GM23338 (cell line): ENCODE results near the gene GH1. TPM values are rescaled to one million over a fixed set of nuclear protein-coding genes. Genes with fewer than 3 reads are reported as not detected.

ENCODE experiments used
- ATAC-seq: fragments of 200-7000 bp; cut with Tn5 transposase; 3 replicates; pipeline ENCODE4 v1.9.1; 2020
- DNase-seq: peaks from one replicate; pipeline ENCODE4 v3.0.0-alpha.2; 2015; ENCODE audit warnings: low spot score
- H2AFZ ChIP-seq: fragments of 200-600 bp; sonication (generic); 2 replicates; pipeline ENCODE4 v1.8.0; 2016; ENCODE audit warnings: antibody characterized with exemption, mild to moderate bottlenecking, moderate library complexity
- H3F3A ChIP-seq: fragments of 200-600 bp; sonication (generic); replicated peaks from 2 replicates; pipeline ENCODE4 v1.8.0; 2017; ENCODE audit warnings: antibody characterized with exemption, mixed run types, low read depth
- H3K27ac ChIP-seq: fragments of 200-600 bp; sonication (generic); 2 replicates; pipeline ENCODE4 v1.6.1; 2016; ENCODE audit warnings: low read depth
- H3K27me3 ChIP-seq: fragments of 200-600 bp; sonication (generic); 2 replicates; pipeline ENCODE4 v1.8.0; 2016; ENCODE audit warnings: mild to moderate bottlenecking, mixed run types, moderate library complexity; ENCODE audit not compliant: insufficient read depth
- H3K36me3 ChIP-seq: fragments of 200-600 bp; sonication (generic); 2 replicates; pipeline ENCODE4 v1.8.0; 2016; ENCODE audit warnings: mild to moderate bottlenecking; ENCODE audit not compliant: insufficient read depth
- H3K4me1 ChIP-seq: fragments of 200-600 bp; sonication (generic); 2 replicates; pipeline ENCODE4 v1.8.0; 2016; ENCODE audit warnings: mild to moderate bottlenecking, moderate library complexity; ENCODE audit not compliant: insufficient read depth
- H3K4me2 ChIP-seq: fragments of 200-600 bp; sonication (generic); 2 replicates; pipeline ENCODE4 v1.7.1; 2017; ENCODE audit warnings: mixed run types
- H3K4me3 ChIP-seq: fragments of 200-600 bp; sonication (generic); 2 replicates; pipeline ENCODE4 v1.6.1; 2016; ENCODE audit warnings: mixed run types
- H3K79me2 ChIP-seq: fragments of 200-600 bp; sonication (generic); replicated peaks from 2 replicates; pipeline ENCODE4 v1.8.0; 2017; ENCODE audit warnings: mild to moderate bottlenecking; ENCODE audit not compliant: insufficient read depth
- H3K9me2 ChIP-seq: fragments of 200-600 bp; sonication (generic); 2 replicates; pipeline ENCODE4 v1.8.0; 2017; ENCODE audit not compliant: insufficient read depth
- H4K20me1 ChIP-seq: fragments of 200-600 bp; sonication (generic); replicated peaks from 2 replicates; pipeline ENCODE4 v1.8.0; 2017; ENCODE audit warnings: mild to moderate bottlenecking; ENCODE audit not compliant: insufficient read depth
- H3K27ac Mint-ChIP-seq: 2 replicates; pipeline ENCODE4 v1.8.0; 2020; ENCODE audit warnings: inconsistent platforms, mild to moderate bottlenecking, moderate library complexity, mixed read lengths
- H3K27me3 Mint-ChIP-seq: 3 replicates; pipeline ENCODE4 v1.8.0; 2022; ENCODE audit warnings: low read depth, mild to moderate bottlenecking, moderate library complexity, mixed read lengths, inconsistent platforms; ENCODE audit not compliant: insufficient read depth, poor library complexity
- H3K36me3 Mint-ChIP-seq: 3 replicates; pipeline ENCODE4 v1.8.0; 2021; ENCODE audit warnings: low read depth, mild to moderate bottlenecking, inconsistent platforms, moderate library complexity, mixed read lengths
- H3K4me1 Mint-ChIP-seq: 3 replicates; pipeline ENCODE4 v1.8.0; 2020; ENCODE audit warnings: mild to moderate bottlenecking, inconsistent platforms, mixed read lengths
- H3K4me3 Mint-ChIP-seq: 3 replicates; pipeline ENCODE4 v1.8.0; 2021; ENCODE audit warnings: moderate library complexity, mild to moderate bottlenecking, inconsistent platforms, mixed read lengths
- H3K9me3 Mint-ChIP-seq: 3 replicates; pipeline ENCODE4 v1.8.0; 2020; ENCODE audit warnings: moderate library complexity, mild to moderate bottlenecking, inconsistent platforms, mixed read lengths
- CREB1 ChIP-seq: fragments of 250-450 bp; sonication (Bioruptor Pico); IDR thresholded peaks from 2 replicates; pipeline ENCODE4 v1.5.0; 2020; ENCODE audit warnings: low read depth, mild to moderate bottlenecking, moderate library complexity
- CTCF ChIP-seq, 2 experiments: fragments of 200-600 bp in 1 of 2; sonication (generic) in 1 of 2; conservative IDR thresholded peaks; 2 replicates each; pipeline versions ENCODE4 v1.5.1 to v1.6.1; 2016 to 2017; ENCODE audit warnings: antibody characterized with exemption in 2 of 2, low read depth in 2 of 2, mild to moderate bottlenecking in 2 of 2, moderate library complexity in 1 of 2
- ETS1 ChIP-seq: IDR thresholded peaks from 2 replicates; pipeline ENCODE4 v1.6.1; 2016; ENCODE audit warnings: antibody characterized with exemption
- EZH2 ChIP-seq: fragments of 200-600 bp; sonication (generic); IDR thresholded peaks from one replicate; pipeline ENCODE4 v1.8.0; 2017; ENCODE audit warnings: antibody characterized with exemption, mild to moderate bottlenecking, low read depth; ENCODE audit not compliant: unreplicated experiment
- EZH2phosphoT487 ChIP-seq: fragments of 200-600 bp; sonication (generic); IDR thresholded peaks from one replicate; pipeline ENCODE4 v1.8.1; 2018; ENCODE audit warnings: antibody characterized with exemption; ENCODE audit not compliant: unreplicated experiment
- JUNB ChIP-seq: IDR thresholded peaks from one replicate; pipeline ENCODE4 v1.6.1; 2016; ENCODE audit warnings: antibody characterized with exemption; ENCODE audit not compliant: unreplicated experiment
- NANOG ChIP-seq: IDR thresholded peaks from 2 replicates; pipeline ENCODE4 v1.6.1; 2016; ENCODE audit warnings: antibody characterized with exemption, borderline replicate concordance
- POLR2AphosphoS5 ChIP-seq: IDR thresholded peaks from 2 replicates; pipeline ENCODE4 v1.6.1; 2016; ENCODE audit warnings: antibody characterized with exemption, low read depth
- REST ChIP-seq: IDR thresholded peaks from one replicate; pipeline ENCODE4 v1.6.1; 2018; ENCODE audit warnings: antibody characterized with exemption; ENCODE audit not compliant: unreplicated experiment
- STAT1 ChIP-seq: IDR thresholded peaks from one replicate; pipeline ENCODE4 v1.6.1; 2016; ENCODE audit warnings: antibody characterized with exemption; ENCODE audit not compliant: unreplicated experiment
- ZNF114 ChIP-seq: fragments of 250-450 bp; sonication (Bioruptor Pico); IDR thresholded peaks from 2 replicates; pipeline ENCODE4 v1.5.0; 2020; ENCODE audit warnings: mild to moderate bottlenecking, moderate library complexity
- ZNF331 ChIP-seq: fragments of 250-450 bp; sonication (Bioruptor Pico); IDR thresholded peaks from 2 replicates; pipeline ENCODE4 v1.5.0; 2020; ENCODE audit warnings: low read depth, mild to moderate bottlenecking, moderate library complexity
- ZNF462 ChIP-seq: fragments of 250-450 bp; sonication (Bioruptor Pico); IDR thresholded peaks from 2 replicates; pipeline ENCODE4 v1.5.0; 2020; ENCODE audit warnings: mild to moderate bottlenecking, moderate library complexity
- polyA plus RNA-seq: library from polyadenylated mRNA; unstranded; fragments of >200 nt; fragmentation: Nextera tagmentation; extraction: Ambion mirVana; gene quantifications from 2 replicates; pipeline ENCODE4 v1.2.1, GENCODE V29; 2016
- total RNA-seq: library from RNA; depleted of rRNA; stranded (reverse); fragments of >200 nt; shearing (Covaris generic); gene quantifications from 2 replicates; pipeline ENCODE4 v1.2.3, GENCODE V29; 2014

The GH1 gene
- total and polyA plus RNA-seq, 2 experiments from 2014 or later = 0.57 TPM; not detected in 1

- Mint-ChIP-seq H3K4me3 (no peak overlapping the region), H3K9me3 (no peaks in the 10 kb centered on the region; the same call in 2 of the 3 replicates), H3K27ac (no peak overlapping the region), H3K36me3 (peaks cover 33% of the 10 kb centered on the region), H3K4me1 (peaks cover 4% of the 10 kb centered on the region; the same call in 2 of the 3 replicates), H3K27me3 (peaks cover 2% of the 10 kb centered on the region)
- no peaks in the 10 kb centered on the region for H3K4me1 ChIP-seq
- H3K4me3 ChIP-seq = no peak overlapping the region
- H2AFZ ChIP-seq = no peak overlapping the region
- no peaks in the 10 kb centered on the region for H4K20me1 ChIP-seq
- no peaks in the 10 kb centered on the region for H3K36me3 ChIP-seq
- H3K4me2 ChIP-seq = no peak overlapping the region
- no peaks in the 10 kb centered on the region for H3K9me2 ChIP-seq
- H3K27me3 ChIP-seq = no peaks in the 10 kb centered on the region
- no peaks in the 10 kb centered on the region for H3F3A ChIP-seq
- no peaks in the 10 kb centered on the region for H3K79me2 ChIP-seq
- no peak for TF ChIP-seq NANOG
- TF ChIP-seq EZH2 = no peak
- TF ChIP-seq POLR2AphosphoS5 = no peak
- TF ChIP-seq STAT1 = no peak
- TF ChIP-seq ZNF462 (CRISPR knock-in tag) = no peak
- no peak for TF ChIP-seq EZH2phosphoT487
- no peak for TF ChIP-seq CTCF (conservative IDR thresholded peaks at IDR 0.05; ENCODE audit: low read depth in 2 of 2)
- TF ChIP-seq ZNF331 (CRISPR knock-in tag) = no peak
- no peak for TF ChIP-seq REST
- no peak for TF ChIP-seq ZNF114
- no peak for TF ChIP-seq JUNB
- no peak for TF ChIP-seq CREB1 (CRISPR knock-in tag)
- no peak for TF ChIP-seq ETS1
- DNase-seq (no peak), ATAC-seq (no peak)
- H3K27ac ChIP-seq = no peak overlapping the region
Observed at GRCh38 chr17:63941162-63941561, 22.5 kb upstream of the GH1 start.
